ENCODE data around the gene TF.

TF gene

GRCh38 chr3:133747907-133748639 lies 1.9 kb downstream of the TF start:
- DNase-seq = no peak

GRCh38 chr3:133749427-133750258 lies 3.5 kb downstream of the TF start:
- no peak for DNase-seq

- DNase-seq = no peak
These were observed 4.1 kb downstream of the TF start for GRCh38 chr3:133750259-133750656.

- DNase-seq = no peak
These were observed 7.0 kb downstream of the TF start for GRCh38 chr3:133753107-133753778.

- DNase-seq = no peak
These were observed 7.6 kb downstream of the TF start for GRCh38 chr3:133753779-133754164.

GRCh38 chr3:133754455-133754854 lies 8.3 kb downstream of the TF start:
- DNase-seq = no peak

GRCh38 chr3:133754973-133755828 lies 9.0 kb downstream of the TF start:
- DNase-seq = no peak

GRCh38 chr3:133756716-133757694 lies 10.8 kb downstream of the TF start:
- DNase-seq = no peak

- no peak for DNase-seq
These were observed 11.7 kb downstream of the TF start for GRCh38 chr3:133757701-133758567.

- DNase-seq = no peak
These were observed 12.4 kb downstream of the TF start for GRCh38 chr3:133758568-133758928.

- DNase-seq = no peak
These were observed 13.0 kb downstream of the TF start for GRCh38 chr3:133758964-133759739.

- no peak for DNase-seq
These were observed 13.6 kb downstream of the TF start for GRCh38 chr3:133759740-133760305.

- DNase-seq = no peak
These were observed 14.7 kb downstream of the TF start for GRCh38 chr3:133760916-133761315.

GRCh38 chr3:133761605-133762484 lies 15.7 kb downstream of the TF start:
- DNase-seq = no peak

GRCh38 chr3:133762539-133762938 lies 16.3 kb downstream of the TF start:
- no peak for DNase-seq

- DNase-seq = no peak
These were observed 17.8 kb downstream of the TF start for GRCh38 chr3:133763797-133764683.

GRCh38 chr3:133765256-133765655 lies 19.1 kb downstream of the TF start:
- no peak for DNase-seq

Measured in NCI-H2227 treated with DMSO at 0.1 percent for 48 hours (cell line).